ENCODE measurements around the gene SULF2.

The SULF2 gene

GRCh38 chr20:47667531-47668312 is 117.6 kb downstream of the SULF2 start:
- CTCF ChIA-PET: interaction anchor here (1.5 kb wide), 1 partner anchor 953 kb away, joined by 3 read pairs; no protein-coding TSS in a partner anchor
- no peak for DNase-seq (ENCODE audit: extremely low spot score)

GRCh38 chr20:47667086-47667485 is 118.2 kb downstream of the SULF2 start:
- no peak for DNase-seq (ENCODE audit: extremely low spot score)
- TF ChIP-seq TARDBP (IDR thresholded peaks at IDR 0.05): no peak
- TF ChIP-seq ARNT (IDR thresholded peaks at IDR 0.05): no peak
- POLR2A ChIA-PET: no interaction called here
- CTCF ChIA-PET: interaction anchor here (1.5 kb wide), 1 partner anchor 953 kb away, joined by 3 read pairs; no protein-coding TSS in a partner anchor

More at GRCh38 chr20:47667531-47668312, 117.6 kb downstream of the SULF2 start:
- POLR2A ChIA-PET: no interaction called here
- TF ChIP-seq BHLHE40 (IDR thresholded peaks at IDR 0.05; ENCODE audit: borderline replicate concordance) (no peak), NFRKB (IDR thresholded peaks at IDR 0.05) (no peak), ZNF384 (IDR thresholded peaks at IDR 0.05) (no peak), LEF1 (IDR thresholded peaks at IDR 0.05; ENCODE audit: borderline replicate concordance) (no peak), ARNT (IDR thresholded peaks at IDR 0.05) (no peak), HDGF (IDR thresholded peaks at IDR 0.05; ENCODE audit: borderline replicate concordance) (no peak), CTBP1 (IDR thresholded peaks at IDR 0.05; ENCODE audit: borderline replicate concordance) (no peak), FOXA1 (IDR thresholded peaks at IDR 0.05) (no peak)

- POLR2A ChIA-PET: no interaction called here
- TF ChIP-seq CTBP1 (IDR thresholded peaks at IDR 0.05; ENCODE audit: borderline replicate concordance) (no peak), FOXA1 (IDR thresholded peaks at IDR 0.05) (no peak), PKNOX1 (IDR thresholded peaks at IDR 0.05) (no peak), SP1 (IDR thresholded peaks at IDR 0.05) (no peak), SUZ12 (IDR thresholded peaks at IDR 0.05) (no peak), FOXK2 (IDR thresholded peaks at IDR 0.05) (no peak)
- CTCF ChIA-PET: no interaction called here
- DNase-seq (ENCODE audit: extremely low spot score): no peak
Observed at GRCh38 chr20:47666304-47666703, 119.0 kb downstream of the SULF2 start.

- POLR2A ChIA-PET: no interaction called here
- no peak for DNase-seq (ENCODE audit: extremely low spot score)
Observed at GRCh38 chr20:47665221-47665991, 119.9 kb downstream of the SULF2 start.

GRCh38 chr20:47664744-47665143 is 120.5 kb downstream of the SULF2 start:
- no peak for DNase-seq (ENCODE audit: extremely low spot score)
- TF ChIP-seq HDGF (IDR thresholded peaks at IDR 0.05; ENCODE audit: borderline replicate concordance): no peak
- no peak for TF ChIP-seq ZNF384 (IDR thresholded peaks at IDR 0.05)
- no peak for TF ChIP-seq FOXM1 (IDR thresholded peaks at IDR 0.05; ENCODE audit: borderline replicate concordance)
- CTCF ChIA-PET: interaction anchor here (0.9 to 1.2 kb wide), 2 partner anchors 9 to 956 kb away, joined by 3 to 14 read pairs; no protein-coding TSS in a partner anchor
- POLR2A ChIA-PET: no interaction called here

More at GRCh38 chr20:47665221-47665991, 119.9 kb downstream of the SULF2 start:
- CTCF ChIA-PET: interaction anchor here (0.7 kb wide), 1 partner anchor 9 kb away, joined by 3 read pairs; no protein-coding TSS in a partner anchor
- TF ChIP-seq FOXM1 (IDR thresholded peaks at IDR 0.05; ENCODE audit: borderline replicate concordance) (no peak), HDGF (IDR thresholded peaks at IDR 0.05; ENCODE audit: borderline replicate concordance) (no peak), LEF1 (IDR thresholded peaks at IDR 0.05; ENCODE audit: borderline replicate concordance) (no peak), ARNT (IDR thresholded peaks at IDR 0.05) (no peak), BHLHE40 (IDR thresholded peaks at IDR 0.05; ENCODE audit: borderline replicate concordance) (no peak), SUZ12 (IDR thresholded peaks at IDR 0.05) (no peak), CTBP1 (IDR thresholded peaks at IDR 0.05; ENCODE audit: borderline replicate concordance) (no peak), NFRKB (IDR thresholded peaks at IDR 0.05) (no peak), L3MBTL2 (conservative IDR thresholded peaks at IDR 0.05) (no peak), PKNOX1 (IDR thresholded peaks at IDR 0.05) (no peak), ELF4 (IDR thresholded peaks at IDR 0.05) (no peak), FOXK2 (IDR thresholded peaks at IDR 0.05) (no peak), FOXA1 (IDR thresholded peaks at IDR 0.05) (no peak)

GRCh38 chr20:47664068-47664437 is 121.2 kb downstream of the SULF2 start:
- DNase-seq (ENCODE audit: extremely low spot score): no peak
- POLR2A ChIA-PET: no interaction called here
- CTCF ChIA-PET: interaction anchor here (0.9 to 1.2 kb wide), 4 partner anchors 10 to 957 kb away, joined by 3 to 14 read pairs (median 3); no protein-coding TSS in a partner anchor
- TF ChIP-seq FOXM1 (IDR thresholded peaks at IDR 0.05; ENCODE audit: borderline replicate concordance) (no peak), CTBP1 (IDR thresholded peaks at IDR 0.05; ENCODE audit: borderline replicate concordance) (no peak), SUZ12 (IDR thresholded peaks at IDR 0.05) (no peak), NFRKB (IDR thresholded peaks at IDR 0.05) (no peak), HDGF (IDR thresholded peaks at IDR 0.05; ENCODE audit: borderline replicate concordance) (no peak), TARDBP (IDR thresholded peaks at IDR 0.05) (no peak), FOXA1 (IDR thresholded peaks at IDR 0.05) (no peak), ZNF384 (IDR thresholded peaks at IDR 0.05) (no peak), FOXK2 (IDR thresholded peaks at IDR 0.05) (no peak), ELF4 (IDR thresholded peaks at IDR 0.05) (no peak), L3MBTL2 (conservative IDR thresholded peaks at IDR 0.05) (no peak), ARNT (IDR thresholded peaks at IDR 0.05) (no peak), LEF1 (IDR thresholded peaks at IDR 0.05; ENCODE audit: borderline replicate concordance) (no peak), BHLHE40 (IDR thresholded peaks at IDR 0.05; ENCODE audit: borderline replicate concordance) (no peak), PKNOX1 (IDR thresholded peaks at IDR 0.05) (no peak), SP1 (IDR thresholded peaks at IDR 0.05) (no peak)
